ENCODE data around the gene KRT40.

KRT40 gene

DNA sequence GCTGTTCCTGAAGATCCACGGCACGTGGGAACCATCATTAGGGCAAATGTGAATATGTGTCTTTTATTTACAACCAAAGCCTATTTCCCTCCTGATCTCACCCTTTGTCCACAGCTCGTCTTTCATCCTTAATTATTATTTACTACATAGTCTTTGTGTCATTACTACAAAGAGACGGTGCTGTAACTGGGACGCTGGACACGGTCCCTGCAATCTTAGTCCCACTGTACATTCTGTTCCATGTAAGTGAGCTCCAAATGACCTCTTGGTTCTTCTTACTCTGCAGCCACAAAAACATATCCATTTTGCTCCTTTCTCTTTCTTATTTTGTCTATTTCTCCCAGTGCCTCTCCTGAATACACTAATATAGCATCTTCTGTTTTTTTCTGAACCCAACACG is 34.0 kb downstream of the KRT40 start:
- DNase-seq, result no peak

DNA sequence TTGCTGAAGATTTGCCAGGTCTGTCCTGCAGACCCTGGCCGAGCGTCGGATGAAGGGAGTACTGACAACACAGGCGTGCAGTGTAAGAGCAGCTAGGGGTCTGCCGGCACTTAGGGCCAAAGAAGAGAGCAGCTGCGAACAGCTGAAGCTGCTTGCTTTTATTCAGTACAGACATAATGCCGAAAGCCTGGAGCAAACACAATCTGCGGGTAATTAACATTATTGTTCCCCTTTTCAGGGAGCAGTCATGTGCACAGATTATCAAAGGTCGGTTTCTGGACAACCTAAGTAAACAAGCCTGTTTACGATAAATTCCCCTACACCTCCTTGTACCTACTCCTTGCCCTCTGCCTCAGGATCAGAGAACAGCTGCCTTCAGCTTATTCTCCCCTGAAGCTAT is 34.7 kb downstream of the KRT40 start:
- DNase-seq, result no peak

DNA sequence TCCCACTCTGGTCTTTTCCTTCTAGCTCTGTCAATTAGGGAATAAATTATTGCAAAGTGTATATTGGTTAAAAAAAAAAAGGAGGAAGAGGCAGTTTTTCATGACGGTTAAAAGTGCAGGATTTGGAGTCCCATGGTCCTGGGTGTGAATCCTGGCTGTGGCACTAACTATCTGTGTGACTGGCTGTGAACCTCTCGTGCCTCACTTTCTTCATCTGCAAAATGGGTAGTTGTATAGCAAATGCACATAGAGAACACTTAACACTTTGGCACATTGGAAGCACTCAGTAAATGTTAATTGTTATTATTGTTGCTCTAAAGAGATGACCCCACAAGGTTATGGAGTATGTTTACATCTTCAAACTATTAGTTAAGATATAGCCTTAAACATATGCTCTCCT is 36.2 kb downstream of the KRT40 start:
- no peak for DNase-seq

DNA sequence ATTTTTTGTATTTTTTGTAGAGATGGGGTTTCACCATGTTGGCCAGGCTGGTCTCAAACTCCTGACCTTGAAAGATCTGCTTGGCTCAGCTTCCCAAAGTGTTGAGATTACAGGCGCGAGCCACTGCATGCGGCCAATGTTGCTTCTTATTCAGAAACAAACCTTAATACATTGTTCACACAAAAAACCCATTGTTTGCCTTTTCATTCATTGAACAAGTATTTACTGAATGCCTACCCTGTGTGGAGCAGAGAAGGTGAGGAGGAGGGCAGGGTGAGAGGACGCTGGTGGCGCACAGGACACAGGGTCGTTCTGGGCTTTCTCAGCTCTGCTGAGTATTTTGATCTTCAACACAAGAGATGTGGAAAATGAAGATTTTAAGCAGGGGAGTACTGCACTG is 38.7 kb downstream of the KRT40 start:
- no peak for DNase-seq

DNA sequence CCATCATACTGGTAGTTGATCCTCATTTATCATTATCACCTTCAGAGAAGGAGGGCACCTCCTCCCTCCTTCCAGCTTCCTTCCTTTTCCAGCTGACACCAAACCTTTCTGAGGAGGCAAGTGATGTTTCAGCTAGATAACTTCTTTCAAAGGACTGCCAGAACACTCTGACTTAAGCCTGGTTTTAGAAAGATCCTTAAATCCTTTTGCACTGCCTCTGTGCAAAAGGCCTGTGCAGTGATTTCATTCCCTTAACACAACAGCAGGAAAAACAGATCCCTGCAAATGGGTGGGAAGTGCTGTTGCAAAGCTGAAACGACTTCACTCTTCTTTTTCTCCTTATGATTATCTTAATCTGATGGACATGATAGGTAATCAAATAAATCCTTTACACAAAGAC is 39.6 kb downstream of the KRT40 start:
- DNase-seq, result no peak

DNA sequence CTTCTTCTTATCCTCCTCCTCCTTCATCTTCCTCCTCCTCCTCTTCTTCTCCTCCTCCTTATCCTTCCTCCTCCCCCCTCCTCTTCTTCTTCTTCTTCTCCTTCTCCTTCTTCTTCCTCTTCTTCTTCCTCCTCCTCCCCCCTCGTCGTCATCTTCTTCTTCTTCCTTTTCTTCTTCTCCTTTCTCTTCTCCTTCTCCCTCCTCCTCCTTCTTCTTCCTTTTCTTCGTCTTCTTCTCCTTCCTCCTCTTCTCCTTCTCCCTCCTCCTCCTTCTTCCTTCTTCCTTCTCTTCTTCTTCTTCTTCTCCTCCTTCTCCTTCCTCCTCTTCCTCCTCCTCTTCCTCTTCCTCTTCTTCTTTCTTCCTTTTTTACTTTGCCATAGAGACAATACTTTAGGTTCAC is 41.6 kb downstream of the KRT40 start:
- no peak for DNase-seq

DNA sequence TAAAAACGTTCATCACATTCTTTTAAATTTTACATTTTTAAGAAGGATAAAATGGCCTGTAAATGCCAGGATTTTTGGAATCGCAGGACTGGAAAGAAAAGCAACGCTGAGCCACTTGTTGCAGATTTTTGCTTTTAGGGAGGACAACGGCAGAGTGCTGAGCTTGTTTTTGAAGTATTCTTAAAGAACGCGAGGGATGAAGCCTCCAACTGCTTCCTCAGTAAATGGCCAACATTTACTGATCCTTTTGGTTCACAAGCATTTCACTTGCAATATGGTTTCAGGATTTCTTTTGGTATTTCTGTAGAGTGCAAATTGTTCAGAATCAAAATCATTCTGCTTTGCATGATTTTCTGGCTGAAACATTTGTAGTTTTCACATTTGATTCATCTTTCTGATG is 43.9 kb downstream of the KRT40 start:
- no peak for DNase-seq

DNA sequence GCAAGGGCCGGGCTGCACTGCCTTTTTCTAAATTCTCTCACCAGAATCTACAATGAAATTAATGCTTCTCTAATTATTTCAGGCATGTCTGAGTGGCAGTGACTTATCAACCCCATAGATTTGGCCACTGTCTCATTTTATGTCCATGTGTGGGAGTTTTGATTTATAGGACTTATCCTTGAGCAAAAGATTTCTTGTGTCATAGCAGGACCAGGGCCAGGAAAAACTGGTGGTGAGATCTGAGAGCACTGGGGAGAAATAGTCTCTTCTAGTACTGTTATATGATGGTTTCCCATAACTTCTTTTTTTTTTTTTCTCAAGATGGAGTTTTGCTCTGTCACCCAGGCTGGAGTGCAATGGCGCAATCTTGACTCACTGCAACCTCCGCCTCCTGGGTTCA is 45.1 kb downstream of the KRT40 start:
- no peak for DNase-seq

DNA sequence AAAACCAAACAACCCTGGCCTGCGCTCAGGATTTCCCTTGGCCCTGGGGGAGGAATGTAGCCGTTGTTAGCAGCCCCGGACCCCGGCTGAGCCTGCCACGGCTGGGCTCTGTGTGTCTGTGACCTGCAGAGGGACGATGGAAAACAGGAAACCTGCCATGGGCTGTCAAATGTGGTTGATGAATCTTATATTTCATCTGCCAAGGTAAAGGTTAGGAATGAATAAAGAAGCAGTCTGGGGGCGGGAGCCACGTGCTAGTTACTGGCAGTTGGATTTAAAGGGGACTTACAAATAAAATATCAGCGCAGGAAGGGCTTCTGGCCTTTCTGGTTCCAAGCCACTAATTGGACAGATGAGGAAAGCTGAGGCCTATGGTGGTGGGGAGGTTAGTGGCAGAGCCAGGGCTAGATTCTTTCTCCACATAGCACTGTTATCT is 46.7 kb downstream of the KRT40 start, which contains the start of gene KRT23:
KRT23 (minus strand) TSS at position 263 of the 436 bp plus-strand sequence. CDS start 1,043 bp downstream, outside the sequence.
- no peak for DNase-seq

DNA sequence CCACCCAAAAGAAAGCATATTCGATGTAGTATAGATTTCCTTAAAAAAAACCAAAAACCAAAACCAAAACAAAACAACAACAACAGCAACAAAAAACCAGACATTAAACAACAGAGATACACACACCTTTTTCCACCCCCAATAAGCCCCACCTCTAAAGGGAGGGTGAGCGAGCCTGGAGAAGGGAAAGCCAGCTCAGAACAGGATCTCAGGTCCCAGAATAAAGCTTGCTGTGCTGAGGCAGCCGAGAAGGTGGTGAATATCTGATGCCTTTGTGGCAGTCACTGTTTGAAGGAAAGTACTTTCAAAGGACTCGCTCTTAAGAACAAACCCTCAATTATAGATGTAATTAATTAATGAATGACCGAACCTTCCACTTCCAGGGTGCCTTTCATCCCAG is 47.1 kb downstream of the KRT40 start:
- no peak for DNase-seq

DNA sequence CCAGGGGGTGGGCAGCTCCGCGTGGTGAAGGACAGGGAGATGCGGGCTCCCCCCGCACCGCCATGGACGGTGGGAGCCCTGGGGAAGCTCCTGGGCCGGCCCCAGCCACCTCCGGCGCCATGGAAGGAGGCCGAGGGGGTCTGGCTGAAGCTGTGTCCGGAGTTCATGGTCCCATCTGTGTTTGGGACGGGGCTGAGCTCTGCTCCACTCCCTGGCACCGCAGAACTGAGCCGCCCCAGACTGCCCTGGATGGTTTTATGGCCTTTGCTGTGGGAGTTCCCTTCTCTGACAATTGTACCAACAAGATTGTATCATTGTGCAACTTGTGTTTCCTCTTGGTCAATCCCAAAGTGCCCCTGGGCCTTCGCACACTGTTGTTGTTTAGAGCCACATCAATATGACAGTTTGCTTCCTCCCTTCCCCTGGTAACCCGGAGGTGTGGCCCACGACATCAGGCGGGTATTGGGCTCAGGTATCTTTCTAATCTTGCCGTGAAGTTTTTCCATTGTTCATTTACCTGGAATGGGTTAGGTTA is 47.6 kb downstream of the KRT40 start:
- peak; percentile 21 for DNase-seq

DNA sequence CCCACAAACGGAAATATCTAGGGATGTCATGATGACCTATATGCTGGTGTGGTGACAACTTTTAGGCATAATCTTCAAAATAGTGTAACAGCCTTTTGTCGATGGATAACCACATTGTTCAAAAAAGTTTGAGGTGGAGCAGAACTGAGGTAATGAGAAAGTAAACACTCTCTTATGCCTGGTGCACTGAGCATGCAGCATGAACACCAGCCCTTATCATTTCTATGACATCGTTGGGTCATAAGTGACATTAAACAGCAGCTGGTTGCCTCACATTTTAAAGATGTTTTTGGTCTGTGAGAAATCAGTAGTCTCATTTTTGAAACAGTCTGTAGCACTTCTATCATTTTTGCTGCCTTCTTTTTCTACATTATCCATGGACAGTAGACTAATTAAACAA is 48.5 kb downstream of the KRT40 start:
- DNase-seq, result no peak

DNA sequence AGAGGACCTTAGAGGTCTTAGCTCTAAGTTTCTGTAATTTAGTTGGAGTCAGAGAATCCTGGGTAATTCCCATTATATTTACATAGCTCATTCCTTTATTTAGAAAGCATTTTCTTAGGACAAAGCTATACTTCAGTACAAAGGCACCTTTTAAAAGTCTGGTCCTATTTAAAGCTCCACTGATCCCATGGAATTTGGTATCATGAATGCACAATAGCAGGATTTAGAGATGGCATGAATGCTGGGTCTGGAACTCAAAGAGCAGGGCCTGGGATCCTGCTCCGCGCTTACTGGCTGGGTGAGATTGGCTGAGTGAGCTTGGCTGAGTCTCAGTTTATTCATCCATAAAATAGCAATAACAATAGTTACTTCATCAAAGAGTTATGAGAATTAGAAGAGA is 51.5 kb downstream of the KRT40 start:
- DNase-seq, result no peak

DNA sequence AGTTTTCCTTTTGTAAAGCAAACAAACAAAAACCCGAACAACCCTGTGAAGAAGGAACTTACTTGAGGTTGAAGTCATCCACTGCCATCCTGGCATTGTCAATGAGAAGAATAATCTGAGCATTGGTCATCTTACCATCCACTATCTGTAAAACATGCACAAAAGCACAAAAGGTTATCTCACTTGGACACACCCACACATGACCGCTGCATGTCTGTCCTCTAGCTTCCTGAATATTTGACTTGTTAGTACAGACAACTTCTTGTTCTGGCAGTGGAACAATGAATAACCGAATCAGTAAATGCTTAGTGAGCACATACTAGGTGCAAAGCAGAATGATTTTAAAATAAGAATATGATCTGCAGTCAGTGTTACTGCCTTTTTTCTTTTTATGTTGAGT is 52.8 kb downstream of the KRT40 start:
- DNase-seq, result no peak
